NCI-H1092 (cell line): Measurements from ENCODE around the gene MEA1.
"Not testable (repeated sequence)": the region's sequence is repeated elsewhere in the genome, so short reads cannot be mapped to it uniquely, and the experiment has no call there.

Experiments used
- DNase-seq: peaks from one replicate; lab custom pipeline; 2025; lab: John Stamatoyannopoulos, UW

Gene MEA1

GRCh38 chr6:43013843-43014433 lies at the start of gene MEA1, which contains the start of gene KLHDC3:
MEA1 (minus strand) TSS chr6:43013946; CDS start chr6:43013813, 133 bp downstream.
KLHDC3 (plus strand) TSS chr6:43014249; CDS start chr6:43017193, 2,944 bp downstream.
- peak; percentile 100 for DNase-seq

GRCh38 chr6:43062818-43063217 lies 49.1 kb upstream of the MEA1 start:
- DNase-seq = no peak

- DNase-seq = no peak
Observed at GRCh38 chr6:43061861-43062260, 48.1 kb upstream of the MEA1 start.

- DNase-seq = no peak
Observed at GRCh38 chr6:43060755-43061633, 47.2 kb upstream of the MEA1 start.

DNA sequence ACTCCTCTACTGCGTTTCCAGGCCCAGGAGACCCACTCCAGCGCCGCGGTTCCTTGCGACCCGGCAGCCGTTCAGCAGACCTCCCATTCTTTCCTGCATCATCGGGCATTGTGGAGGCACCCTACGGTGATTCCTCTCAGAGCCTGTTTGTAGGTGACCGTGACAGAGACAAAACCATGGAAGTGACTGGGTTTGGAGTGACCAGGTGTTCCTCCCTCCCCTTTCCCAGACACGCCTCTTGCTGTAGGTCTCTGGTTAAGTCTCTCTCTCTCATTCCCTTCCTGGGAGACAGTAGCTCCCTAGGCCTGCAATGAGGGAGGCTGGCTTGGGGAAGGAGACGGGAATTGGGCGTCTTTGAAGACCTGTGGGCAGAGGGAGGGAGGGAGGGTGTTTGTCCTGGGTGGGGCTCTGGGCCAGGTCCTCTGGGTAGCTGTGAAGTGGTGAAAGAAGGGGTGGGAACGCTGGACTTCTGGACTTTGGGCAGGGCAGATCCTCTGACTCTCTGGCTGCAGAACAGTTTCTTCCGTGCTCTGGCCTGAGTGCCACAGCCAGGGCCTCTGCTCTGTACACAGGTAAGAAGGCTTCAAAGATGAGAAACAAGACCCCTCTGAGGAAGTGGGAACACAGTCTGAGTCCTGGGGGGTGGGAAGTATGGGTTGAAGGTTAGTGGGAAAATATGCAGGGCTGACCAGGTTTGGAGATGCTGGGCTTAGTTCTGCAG lies 46.4 kb upstream of the MEA1 start:
- no peak for DNase-seq

GRCh38 chr6:43059168-43060033 lies 45.7 kb upstream of the MEA1 start, which contains the start of the genes KLC4 and MRPL2:
KLC4 (plus strand) TSS chr6:43059631; CDS start chr6:43061336, 1,705 bp downstream.
MRPL2 (minus strand) TSS chr6:43059434; CDS start chr6:43059381, 53 bp downstream.
- peak; percentile 99 for DNase-seq

- DNase-seq = no peak
Observed at GRCh38 chr6:43058531-43058930, 44.8 kb upstream of the MEA1 start.

GRCh38 chr6:43055966-43056365 lies 42.2 kb upstream of the MEA1 start:
- no peak for DNase-seq

DNA sequence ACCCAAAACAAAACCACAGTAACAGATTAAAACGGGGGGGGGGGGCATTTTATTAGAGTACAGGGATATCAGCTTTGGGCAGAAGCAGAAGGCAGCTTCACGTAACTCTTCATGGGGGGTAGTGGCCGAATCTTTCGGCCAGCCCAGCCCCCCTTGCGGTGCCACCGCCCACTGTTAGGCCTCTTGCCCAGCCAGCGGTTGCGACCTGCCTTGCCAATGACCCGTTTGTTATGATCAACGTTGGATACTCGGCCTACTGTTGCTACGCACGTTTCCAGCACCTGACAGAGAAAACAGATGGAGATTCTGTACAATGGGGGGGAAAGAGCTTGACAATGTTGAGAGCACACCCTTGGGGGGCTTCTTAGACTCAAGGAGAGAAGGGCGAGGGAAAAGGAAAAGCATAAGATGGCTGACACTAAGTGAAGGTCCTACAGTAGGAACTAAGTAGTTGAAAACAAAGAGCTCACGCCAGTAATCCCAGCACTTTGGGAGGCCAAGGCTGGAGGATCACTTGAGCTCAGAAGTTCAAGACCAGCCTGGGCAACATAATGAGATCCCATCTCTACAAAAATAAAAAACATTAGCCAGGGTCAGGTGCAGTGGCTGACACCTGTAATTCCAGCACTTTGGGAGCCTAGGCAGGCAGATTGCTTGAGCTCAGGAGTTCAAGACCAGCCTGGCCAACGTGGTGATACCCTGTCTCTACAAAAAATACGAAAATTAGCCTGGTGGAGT lies 40.6 kb upstream of the MEA1 start:
- no peak for DNase-seq

- peak; percentile 88 for DNase-seq
Observed at GRCh38 chr6:43053545-43054205, 39.9 kb upstream of the MEA1 start, which contains the start of gene CUL7. CUL7 (minus strand) TSS chr6:43053851; CDS start chr6:43052788, 1,063 bp downstream.

DNA sequence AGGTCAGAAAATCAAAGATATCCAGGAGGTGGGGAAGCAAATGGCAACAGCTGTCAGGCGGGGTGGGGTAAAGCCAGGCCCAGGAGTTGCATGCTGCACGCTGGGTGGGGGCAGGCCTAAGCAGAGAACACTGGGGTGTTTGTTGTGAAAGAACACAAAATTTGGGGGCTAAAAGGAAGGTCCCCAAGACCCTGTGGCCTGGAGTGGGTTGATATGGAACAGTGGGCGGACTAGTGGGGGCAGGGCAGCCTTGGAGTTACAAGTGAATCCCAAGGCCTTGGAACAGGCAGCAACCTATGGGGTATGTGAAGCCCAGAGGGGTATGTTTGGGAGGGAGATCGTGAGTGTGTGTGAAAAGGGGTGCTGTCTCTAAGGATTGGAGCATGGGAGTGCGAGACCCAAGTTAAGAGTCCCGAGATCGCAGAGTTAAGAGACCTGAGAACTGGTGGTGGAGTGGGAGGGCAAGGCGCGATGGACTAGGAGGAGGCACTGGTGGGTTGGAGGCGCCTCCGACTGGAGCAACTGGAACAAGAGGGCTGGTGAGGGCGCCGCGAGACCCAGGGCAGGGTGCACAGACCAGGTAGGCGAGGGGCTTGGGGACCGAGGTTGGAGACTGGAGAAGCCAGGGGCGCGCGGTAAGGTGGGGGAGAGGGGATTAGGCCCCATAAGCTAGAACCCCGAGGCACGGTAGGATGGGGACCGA lies 39.2 kb upstream of the MEA1 start:
- DNase-seq = no peak

- no peak for DNase-seq
Observed at GRCh38 chr6:43052225-43052841, 38.6 kb upstream of the MEA1 start.

GRCh38 chr6:43050981-43051380 lies 37.2 kb upstream of the MEA1 start:
- no peak for DNase-seq

GRCh38 chr6:43047998-43048397 lies 34.3 kb upstream of the MEA1 start:
- no peak for DNase-seq

DNA sequence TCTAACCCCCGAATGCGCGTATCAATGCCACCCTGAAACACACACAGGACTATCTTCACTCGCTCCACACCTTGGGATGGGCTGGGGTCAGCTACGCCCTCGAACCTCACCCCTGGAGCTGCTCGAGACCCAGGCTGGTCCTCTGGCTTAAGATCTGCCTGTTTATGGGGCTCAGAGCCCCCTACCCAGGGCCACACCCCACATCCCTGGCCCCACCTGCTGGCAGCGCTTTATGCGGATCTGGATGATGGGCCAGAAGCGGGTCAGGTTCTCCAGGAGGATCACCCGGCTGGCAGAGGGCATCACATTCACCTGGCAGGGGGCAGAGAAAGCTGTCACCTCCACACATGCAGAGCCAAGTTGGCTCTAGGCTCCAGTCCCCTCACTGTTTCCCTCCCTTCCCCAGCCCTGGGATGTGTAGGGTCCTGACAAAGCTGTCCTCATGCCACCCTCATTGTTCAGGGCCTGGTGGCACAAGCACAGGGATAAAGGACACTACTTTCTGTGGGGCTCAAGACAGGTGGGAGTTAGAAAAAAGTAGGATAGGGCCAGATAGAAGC lies 31.7 kb upstream of the MEA1 start:
- DNase-seq = no peak

DNA sequence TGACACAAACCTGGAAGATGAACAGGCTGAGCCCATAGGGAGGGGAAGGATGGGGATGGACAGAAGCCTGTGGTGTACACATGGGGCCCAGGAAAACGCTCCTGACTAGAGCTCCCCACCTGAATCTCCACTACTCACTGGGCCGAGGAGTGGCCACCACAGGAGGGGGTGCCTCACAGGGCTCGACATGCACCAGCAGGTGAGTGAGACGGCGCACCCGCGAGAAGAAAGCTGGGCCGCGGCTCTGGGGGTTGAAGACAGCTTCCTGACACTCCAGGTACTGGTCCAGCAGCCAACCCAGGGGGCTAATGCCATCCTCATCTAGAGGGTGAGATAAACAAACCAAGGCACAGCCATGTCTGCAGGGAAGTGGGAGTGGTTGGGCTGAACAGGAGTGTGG lies 29.6 kb upstream of the MEA1 start:
- DNase-seq = no peak

DNA sequence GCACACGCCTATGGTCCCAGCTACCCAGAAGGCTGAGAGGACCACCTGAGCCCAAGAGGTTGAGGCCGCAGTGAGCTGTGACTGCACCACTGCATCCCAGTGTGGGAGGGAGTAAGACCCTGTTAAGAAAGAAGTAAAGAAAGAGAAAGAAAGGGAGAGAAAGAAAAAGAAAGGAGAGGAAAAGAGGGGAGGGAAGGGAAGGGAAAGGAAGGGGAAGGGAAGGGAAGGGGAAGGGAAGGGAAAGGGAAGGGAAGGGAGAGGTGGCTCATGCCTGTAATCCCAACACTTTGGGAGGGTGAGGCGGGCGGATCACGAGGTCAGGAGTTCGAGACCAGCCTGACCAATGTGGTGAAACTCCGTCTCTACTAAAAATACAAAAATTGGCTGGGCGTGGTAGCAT lies 27.7 kb upstream of the MEA1 start:
- not testable (repeated sequence) for DNase-seq

DNA sequence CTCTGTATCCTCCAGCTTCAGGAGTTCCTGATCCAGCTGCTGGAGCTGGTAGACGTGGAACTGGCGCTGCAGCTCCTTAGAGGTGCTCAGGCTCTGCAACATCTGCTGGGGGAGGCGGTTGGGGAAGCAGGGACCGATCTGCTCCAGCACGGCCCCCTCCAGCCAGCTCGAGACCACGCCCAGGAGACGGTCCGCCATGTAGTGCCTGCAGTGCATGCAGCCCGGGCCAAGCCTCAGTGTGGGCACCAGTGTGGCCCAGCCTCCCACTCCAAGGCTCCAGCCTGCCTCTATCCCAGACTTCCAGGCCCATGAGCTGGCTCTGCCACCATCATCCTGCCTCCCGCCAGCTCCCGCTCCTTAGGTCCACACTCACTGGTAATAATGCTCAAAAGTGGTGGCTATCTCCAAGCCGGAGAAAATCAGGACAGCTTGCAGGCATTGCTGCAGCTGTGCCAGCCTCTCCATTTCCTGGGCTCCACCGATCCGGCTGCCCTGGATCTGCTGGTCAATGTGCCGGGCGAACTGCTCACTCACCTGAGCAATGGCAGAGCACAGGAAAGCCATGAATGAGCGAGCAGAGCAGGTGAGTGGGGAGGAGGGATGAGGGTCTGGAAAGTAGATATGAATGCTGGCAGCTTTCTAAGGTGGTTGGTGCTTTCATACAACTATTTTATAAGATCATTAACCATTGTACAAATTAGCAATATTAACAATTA lies 27.0 kb upstream of the MEA1 start:
- DNase-seq = no peak
